Ishikawa (cell line): ENCODE measurements around the gene DNAH2.

Experiments used
- CEBPB ChIP-seq: IDR thresholded peaks from 2 replicates; pipeline ENCODE4 v1.6.1; 2012
- CREB1 ChIP-seq: IDR thresholded peaks from 2 replicates; pipeline ENCODE4 v1.6.1; 2012; ENCODE audit warnings: low read depth
- EGR1 ChIP-seq: IDR thresholded peaks from 2 replicates; pipeline ENCODE4 v1.6.1; 2012
- EP300 ChIP-seq: IDR thresholded peaks from 2 replicates; pipeline ENCODE4 v1.6.1; 2012; ENCODE audit warnings: borderline replicate concordance
- FOXM1 ChIP-seq: IDR thresholded peaks from 2 replicates; pipeline ENCODE4 v1.6.1; 2012; ENCODE audit warnings: low read depth, borderline replicate concordance
- NFIC ChIP-seq: IDR thresholded peaks from 2 replicates; pipeline ENCODE4 v1.6.1; 2012
- RAD21 ChIP-seq: IDR thresholded peaks from 2 replicates; pipeline ENCODE4 v1.6.1; 2012; ENCODE audit warnings: low read depth
- TAF1 ChIP-seq: IDR thresholded peaks from 2 replicates; pipeline ENCODE4 v1.6.1; 2012; ENCODE audit warnings: low read depth, mild to moderate bottlenecking
- TCF12 ChIP-seq: IDR thresholded peaks from 2 replicates; pipeline ENCODE4 v1.6.1; 2012; ENCODE audit warnings: low read depth
- TEAD4 ChIP-seq: IDR thresholded peaks from 2 replicates; pipeline ENCODE4 v1.6.1; 2012
- YY1 ChIP-seq: IDR thresholded peaks from 2 replicates; pipeline ENCODE4 v1.6.1; 2012; ENCODE audit warnings: low read depth
- ZBTB7A ChIP-seq: IDR thresholded peaks from 2 replicates; pipeline ENCODE4 v1.6.1; 2012; ENCODE audit warnings: low read depth
- TF ChIP-seq, protein P1 (sequence below): IDR thresholded peaks from 2 replicates; pipeline ENCODE4 v1.6.1; 2012
- TF ChIP-seq, protein P2 (sequence below): IDR thresholded peaks from 2 replicates; pipeline ENCODE4 v1.6.1; 2012; ENCODE audit warnings: low read depth, mild to moderate bottlenecking
- TF ChIP-seq, protein P3 (sequence below): IDR thresholded peaks from 2 replicates; pipeline ENCODE4 v1.6.1; 2012

DNAH2 gene

DNA sequence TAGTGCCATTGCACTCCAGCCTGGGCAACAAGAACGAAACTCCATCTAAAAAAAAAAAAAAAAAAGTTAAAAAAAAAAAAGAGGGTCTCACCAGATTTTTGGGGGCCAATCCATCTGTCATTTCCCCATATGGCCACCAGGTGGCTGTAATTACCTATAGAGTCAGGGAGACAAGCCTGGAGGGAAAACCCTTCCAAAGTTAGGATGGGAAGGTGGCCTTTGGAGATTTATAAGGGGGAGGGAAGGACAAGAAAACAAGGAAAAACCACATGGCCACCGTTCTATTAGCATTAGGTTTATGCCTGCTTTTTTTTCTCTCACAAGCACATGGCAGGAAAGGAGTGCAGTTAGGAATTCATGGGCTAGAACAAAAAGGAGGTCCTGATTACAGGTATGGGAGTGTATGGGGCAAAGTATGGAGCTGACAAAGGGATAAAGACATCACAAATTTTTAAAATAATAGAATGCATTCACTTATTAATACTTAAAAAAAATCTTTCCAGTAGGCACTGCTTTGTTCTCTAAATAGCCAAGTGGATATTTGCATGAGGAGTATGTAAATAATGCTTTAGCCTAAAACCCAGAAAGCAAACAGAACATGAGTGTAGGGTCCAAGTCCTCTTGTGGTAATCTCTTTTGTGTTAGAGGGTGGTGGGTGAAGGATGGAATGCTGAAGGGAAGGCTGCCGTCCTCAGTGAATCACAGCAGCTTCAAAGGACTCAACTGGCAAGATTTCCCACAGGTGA is 145.3 kb downstream of the DNAH2 start:
- TF ChIP-seq RAD21, result peak; percentile 81
- no peak for TF ChIP-seq CEBPB

DNA sequence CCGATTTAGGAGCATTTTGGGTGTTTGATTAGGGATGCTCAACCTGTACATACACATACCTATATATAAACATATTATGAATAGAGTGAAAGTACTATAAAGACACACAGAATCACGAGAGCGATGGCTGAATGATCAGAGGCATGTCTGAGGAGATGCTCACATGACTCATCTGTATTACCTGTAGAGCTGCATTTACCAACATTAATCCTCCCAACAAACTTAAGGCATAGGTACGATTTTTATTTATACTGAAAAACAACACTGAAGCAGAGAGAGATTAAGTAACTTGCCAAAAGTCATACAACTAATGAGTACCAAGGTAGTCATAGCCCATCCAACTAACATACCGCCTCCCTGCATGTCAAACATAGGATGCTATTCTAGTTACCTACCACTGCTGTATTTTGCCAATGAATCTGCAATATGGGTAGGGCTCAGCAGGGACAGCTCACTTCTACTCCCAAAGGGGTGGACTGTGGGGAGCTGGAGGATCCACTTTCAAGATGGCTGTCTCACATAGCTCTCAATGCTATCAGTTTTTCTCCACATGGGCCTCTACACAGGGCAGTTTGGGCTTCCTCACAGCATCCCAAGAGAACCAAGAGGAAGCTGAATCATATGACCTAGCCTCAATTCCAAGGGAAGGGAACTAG is 147.6 kb downstream of the DNAH2 start:
- TF ChIP-seq FOXM1 (no peak), CREB1 (no peak), TEAD4 (no peak), TCF12 (no peak), NFIC (no peak), EP300 (no peak), RAD21 (no peak), EGR1 (no peak), ZBTB7A (no peak), CEBPB (no peak), YY1 (no peak), TAF1 (no peak)
- TF ChIP-seq, protein P1, sequence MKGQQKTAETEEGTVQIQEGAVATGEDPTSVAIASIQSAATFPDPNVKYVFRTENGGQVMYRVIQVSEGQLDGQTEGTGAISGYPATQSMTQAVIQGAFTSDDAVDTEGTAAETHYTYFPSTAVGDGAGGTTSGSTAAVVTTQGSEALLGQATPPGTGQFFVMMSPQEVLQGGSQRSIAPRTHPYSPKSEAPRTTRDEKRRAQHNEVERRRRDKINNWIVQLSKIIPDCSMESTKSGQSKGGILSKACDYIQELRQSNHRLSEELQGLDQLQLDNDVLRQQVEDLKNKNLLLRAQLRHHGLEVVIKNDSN, result no peak
- TF ChIP-seq, protein P2, sequence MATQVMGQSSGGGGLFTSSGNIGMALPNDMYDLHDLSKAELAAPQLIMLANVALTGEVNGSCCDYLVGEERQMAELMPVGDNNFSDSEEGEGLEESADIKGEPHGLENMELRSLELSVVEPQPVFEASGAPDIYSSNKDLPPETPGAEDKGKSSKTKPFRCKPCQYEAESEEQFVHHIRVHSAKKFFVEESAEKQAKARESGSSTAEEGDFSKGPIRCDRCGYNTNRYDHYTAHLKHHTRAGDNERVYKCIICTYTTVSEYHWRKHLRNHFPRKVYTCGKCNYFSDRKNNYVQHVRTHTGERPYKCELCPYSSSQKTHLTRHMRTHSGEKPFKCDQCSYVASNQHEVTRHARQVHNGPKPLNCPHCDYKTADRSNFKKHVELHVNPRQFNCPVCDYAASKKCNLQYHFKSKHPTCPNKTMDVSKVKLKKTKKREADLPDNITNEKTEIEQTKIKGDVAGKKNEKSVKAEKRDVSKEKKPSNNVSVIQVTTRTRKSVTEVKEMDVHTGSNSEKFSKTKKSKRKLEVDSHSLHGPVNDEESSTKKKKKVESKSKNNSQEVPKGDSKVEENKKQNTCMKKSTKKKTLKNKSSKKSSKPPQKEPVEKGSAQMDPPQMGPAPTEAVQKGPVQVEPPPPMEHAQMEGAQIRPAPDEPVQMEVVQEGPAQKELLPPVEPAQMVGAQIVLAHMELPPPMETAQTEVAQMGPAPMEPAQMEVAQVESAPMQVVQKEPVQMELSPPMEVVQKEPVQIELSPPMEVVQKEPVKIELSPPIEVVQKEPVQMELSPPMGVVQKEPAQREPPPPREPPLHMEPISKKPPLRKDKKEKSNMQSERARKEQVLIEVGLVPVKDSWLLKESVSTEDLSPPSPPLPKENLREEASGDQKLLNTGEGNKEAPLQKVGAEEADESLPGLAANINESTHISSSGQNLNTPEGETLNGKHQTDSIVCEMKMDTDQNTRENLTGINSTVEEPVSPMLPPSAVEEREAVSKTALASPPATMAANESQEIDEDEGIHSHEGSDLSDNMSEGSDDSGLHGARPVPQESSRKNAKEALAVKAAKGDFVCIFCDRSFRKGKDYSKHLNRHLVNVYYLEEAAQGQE, result no peak
- TF ChIP-seq, protein P3, sequence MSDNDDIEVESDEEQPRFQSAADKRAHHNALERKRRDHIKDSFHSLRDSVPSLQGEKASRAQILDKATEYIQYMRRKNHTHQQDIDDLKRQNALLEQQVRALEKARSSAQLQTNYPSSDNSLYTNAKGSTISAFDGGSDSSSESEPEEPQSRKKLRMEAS, result no peak

DNA sequence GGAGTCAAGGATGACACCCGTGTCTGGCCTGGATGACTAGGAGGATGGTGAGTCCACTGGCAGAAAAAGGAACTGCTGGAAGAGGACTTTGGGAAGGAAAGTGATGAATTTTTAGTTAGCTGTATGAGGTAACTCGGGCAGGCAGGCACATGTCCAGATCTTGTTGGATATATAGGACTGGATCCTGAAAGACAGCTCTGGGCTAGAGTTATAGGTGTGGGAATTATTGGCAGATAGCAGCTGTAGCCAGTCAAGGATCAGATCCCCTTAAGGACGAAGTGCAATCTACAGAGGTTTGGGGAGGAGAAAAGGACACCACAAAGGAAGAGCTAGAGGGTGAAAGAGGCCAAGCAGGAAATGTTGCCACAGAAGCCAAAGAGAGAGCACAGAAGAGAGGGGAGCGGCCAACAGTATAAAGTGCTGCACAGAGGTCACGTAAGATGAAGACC is 150.4 kb downstream of the DNAH2 start:
- TF ChIP-seq YY1 (no peak), TAF1 (no peak), FOXM1 (no peak), TEAD4 (no peak), CEBPB (no peak), RAD21 (no peak), CREB1 (no peak), EP300 (no peak), ZBTB7A (no peak), NFIC (no peak), EGR1 (no peak)
- TF ChIP-seq, protein P3, result no peak
- TF ChIP-seq, protein P1, result no peak

DNA sequence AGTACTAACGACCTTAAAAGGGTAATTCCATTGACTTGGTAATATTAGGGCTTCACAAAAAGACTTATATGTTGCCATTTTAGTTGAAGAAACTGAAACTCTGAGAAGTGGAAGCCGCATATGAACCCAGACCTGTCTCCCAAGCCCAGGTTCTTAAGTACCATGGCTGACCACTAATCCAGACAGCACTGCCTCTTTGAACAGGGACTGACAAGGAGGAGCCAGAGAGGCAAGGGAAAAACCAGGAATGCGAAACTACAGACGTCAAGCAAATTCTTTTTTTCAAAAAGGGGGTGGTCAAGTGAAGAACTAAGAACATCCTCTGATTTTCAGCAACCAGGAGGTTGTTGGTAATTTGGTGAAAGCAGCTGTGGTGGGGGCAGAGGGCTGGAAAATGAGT is 155.5 kb downstream of the DNAH2 start:
- TF ChIP-seq TEAD4, result no peak
- no peak for TF ChIP-seq YY1
- TF ChIP-seq, protein P3, result no peak
- TF ChIP-seq, protein P1, result no peak
- no peak for TF ChIP-seq RAD21
- TF ChIP-seq CEBPB, result no peak
- no peak for TF ChIP-seq FOXM1
- TF ChIP-seq TCF12, result no peak
- TF ChIP-seq EP300, result no peak
- no peak for TF ChIP-seq ZBTB7A
- TF ChIP-seq, protein P2, result no peak
- TF ChIP-seq CREB1, result no peak
- TF ChIP-seq NFIC, result no peak

DNA sequence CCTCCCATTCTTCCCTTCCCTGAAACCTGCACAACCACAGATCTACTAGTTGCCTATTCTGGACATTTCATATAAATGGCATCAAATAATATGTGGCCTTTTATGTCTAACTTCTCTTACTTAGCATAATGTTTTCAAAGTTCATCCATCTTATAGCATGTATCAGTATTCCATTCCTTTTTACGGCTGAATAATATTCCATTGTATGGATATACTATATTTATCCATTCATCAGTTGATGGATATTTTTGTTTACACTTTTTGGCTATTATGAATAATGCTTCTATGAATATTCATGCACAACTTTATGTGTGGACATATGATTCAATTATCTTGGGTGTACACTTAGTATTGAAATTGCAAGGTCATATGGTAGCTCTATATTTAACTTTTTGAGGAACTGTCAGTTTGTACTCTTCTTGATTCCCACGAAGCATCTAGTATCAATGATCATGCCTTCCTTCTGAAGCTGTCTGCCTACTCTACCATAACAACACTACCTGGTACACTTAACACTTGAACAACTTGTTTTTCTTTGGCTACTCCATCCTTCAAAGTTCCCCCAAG is 158.3 kb downstream of the DNAH2 start:
- TF ChIP-seq TEAD4 (no peak), YY1 (no peak), TCF12 (no peak), RAD21 (no peak), TAF1 (no peak)
- TF ChIP-seq, protein P2, result no peak
- TF ChIP-seq, protein P1, result no peak
- TF ChIP-seq, protein P3, result no peak
